DOHH2 (cell line): Measurements from ENCODE around the gene CNP.

ENCODE experiments used
- H3F3A ChIP-seq: fragments of 200-600 bp; sonication (generic), shearing (Covaris generic); 2 replicates; pipeline ENCODE4 v1.6.0; 2016; ENCODE audit warnings: antibody characterized with exemption, mild to moderate bottlenecking; ENCODE audit not compliant: control insufficient read depth, insufficient read depth
- H3K27ac ChIP-seq: fragments of 200-600 bp; sonication (generic); 2 replicates; pipeline ENCODE4 v1.5.1; 2014; ENCODE audit warnings: low read depth, mild to moderate bottlenecking, low read length, moderate library complexity
- H3K27me3 ChIP-seq: fragments of 200-600 bp; sonication (generic); 2 replicates; pipeline ENCODE4 v1.6.1; 2014; ENCODE audit warnings: mild to moderate bottlenecking, low read length, mixed read lengths; ENCODE audit not compliant: control insufficient read depth
- H3K36me3 ChIP-seq: fragments of 200-600 bp; sonication (generic); 2 replicates; pipeline ENCODE4 v1.6.1; 2014; ENCODE audit warnings: mild to moderate bottlenecking, low read length, moderate library complexity, mixed read lengths; ENCODE audit not compliant: control insufficient read depth
- H3K4me1 ChIP-seq: fragments of 200-600 bp; sonication (generic); 2 replicates; pipeline ENCODE4 v1.6.1; 2014; ENCODE audit warnings: mild to moderate bottlenecking, low read length, mixed read lengths; ENCODE audit not compliant: control insufficient read depth
- H3K4me2 ChIP-seq: fragments of 200-600 bp; sonication (generic); 2 replicates; pipeline ENCODE4 v1.6.0; 2014; ENCODE audit warnings: mild to moderate bottlenecking, low read length, moderate library complexity
- H3K4me3 ChIP-seq: fragments of 200-600 bp; sonication (generic); 2 replicates; pipeline ENCODE4 v1.5.1; 2014; ENCODE audit warnings: mild to moderate bottlenecking, low read length, mixed read lengths
- H3K79me2 ChIP-seq: fragments of 200-600 bp; sonication (generic); 2 replicates; pipeline ENCODE4 v1.6.1; 2014; ENCODE audit warnings: mild to moderate bottlenecking, low read length, mixed read lengths; ENCODE audit not compliant: control insufficient read depth
- H3K9me2 ChIP-seq: fragments of 200-600 bp; sonication (generic); replicated peaks from 2 replicates; pipeline ENCODE4 v1.6.1; 2014; ENCODE audit warnings: mild to moderate bottlenecking, low read length, mixed read lengths; ENCODE audit not compliant: control insufficient read depth
- H3K9me3 ChIP-seq: fragments of 200-600 bp; sonication (generic); 2 replicates; pipeline ENCODE4 v1.6.1; 2014; ENCODE audit warnings: antibody characterized with exemption, low read length, mixed read lengths; ENCODE audit not compliant: control insufficient read depth, insufficient read depth
- H4K20me1 ChIP-seq: fragments of 200-600 bp; sonication (generic); 2 replicates; pipeline ENCODE4 v1.6.0; 2014; ENCODE audit warnings: low read depth, mild to moderate bottlenecking, antibody characterized with exemption, low read length, moderate library complexity; ENCODE audit not compliant: control insufficient read depth, insufficient read depth
- CTCF ChIP-seq: fragments of 200-600 bp; sonication (generic); IDR thresholded peaks from one replicate; pipeline ENCODE4 v1.5.1; 2014; ENCODE audit warnings: antibody characterized with exemption, mild to moderate bottlenecking, low read depth, low read length; ENCODE audit not compliant: poor library complexity, severe bottlenecking
- EZH2phosphoT487 ChIP-seq: fragments of 200-600 bp; sonication (generic); IDR thresholded peaks from 2 replicates; pipeline ENCODE4 v1.6.1; 2017; ENCODE audit warnings: borderline replicate concordance, mild to moderate bottlenecking, antibody characterized with exemption, low read length, moderate library complexity, mixed read lengths

The CNP gene

GRCh38 chr17:41985919-41986318 is 19.3 kb downstream of the CNP start:
- H3K4me2 ChIP-seq = no peak overlapping the region
- H3K27ac ChIP-seq = no peak overlapping the region
- peaks cover 90% of the 10 kb centered on the region for H3K36me3 ChIP-seq
- H3K4me1 ChIP-seq = peaks cover 29% of the 10 kb centered on the region
- H3K4me3 ChIP-seq = no peak overlapping the region
- H3K27me3 ChIP-seq = no peaks in the 10 kb centered on the region
- no peaks in the 10 kb centered on the region for H3K9me3 ChIP-seq
- 0 out of 2 replicates have a peak, but pooled peaks cover 3% of the 10 kb centered on the region for H3F3A ChIP-seq
- H3K79me2 ChIP-seq = no peaks in the 10 kb centered on the region; the same call in 1 of the 2 replicates
- no peaks in the 10 kb centered on the region for H3K9me2 ChIP-seq
- H4K20me1 ChIP-seq = no peaks in the 10 kb centered on the region
- TF ChIP-seq CTCF = no peak

GRCh38 chr17:41986634-41987033 is 20.0 kb downstream of the CNP start:
- Histone ChIP-seq H3K27me3 (no peaks in the 10 kb centered on the region), H3K9me3 (no peaks in the 10 kb centered on the region), H3K36me3 (peaks cover 91% of the 10 kb centered on the region), H3F3A (0 out of 2 replicates have a peak, but pooled peaks cover 5% of the 10 kb centered on the region), H3K27ac (no peak overlapping the region), H3K4me3 (no peak overlapping the region), H3K4me1 (peaks cover 29% of the 10 kb centered on the region), H3K79me2 (no peaks in the 10 kb centered on the region; the same call in 1 of the 2 replicates), H3K9me2 (no peaks in the 10 kb centered on the region), H3K4me2 (no peak overlapping the region), H4K20me1 (no peaks in the 10 kb centered on the region)
- TF ChIP-seq CTCF (no peak), EZH2phosphoT487 (no peak)

GRCh38 chr17:41987642-41988041 is 21.0 kb downstream of the CNP start:
- Histone ChIP-seq H3K27me3 (no peaks in the 10 kb centered on the region), H3K79me2 (no peaks in the 10 kb centered on the region; the same call in 1 of the 2 replicates), H3K4me2 (no peak overlapping the region), H4K20me1 (no peaks in the 10 kb centered on the region), H3K36me3 (peaks cover 91% of the 10 kb centered on the region), H3K9me3 (no peaks in the 10 kb centered on the region), H3F3A (0 out of 2 replicates have a peak, but pooled peaks cover 5% of the 10 kb centered on the region), H3K9me2 (no peaks in the 10 kb centered on the region), H3K27ac (no peak overlapping the region), H3K4me1 (peaks cover 29% of the 10 kb centered on the region), H3K4me3 (no peak overlapping the region)
- TF ChIP-seq EZH2phosphoT487 (no peak), CTCF (no peak)
